Neuron (in vitro differentiated cells): ENCODE results near the gene CTNNA2.

Experiments
- H2AFZ ChIP-seq: one replicate; pipeline ENCODE4 v1.6.1; 2013; ENCODE audit warnings: low read depth, mild to moderate bottlenecking, inconsistent platforms, low read length, moderate library complexity
- H3K27me3 ChIP-seq: one replicate; pipeline ENCODE4 v1.6.1; 2013; ENCODE audit warnings: low read length; ENCODE audit not compliant: insufficient read depth
- H3K36me3 ChIP-seq: one replicate; pipeline ENCODE4 v1.6.1; 2013; ENCODE audit warnings: low read length; ENCODE audit not compliant: insufficient read depth
- H3K4me1 ChIP-seq: one replicate; pipeline ENCODE4 v1.6.1; 2013; ENCODE audit warnings: low read length; ENCODE audit not compliant: insufficient read depth
- H3K4me3 ChIP-seq: 2 replicates; pipeline ENCODE4 v1.5.1; 2013; ENCODE audit warnings: mild to moderate bottlenecking, low read length, moderate library complexity
- H3K9me3 ChIP-seq: one replicate; pipeline ENCODE4 v1.6.1; 2013; ENCODE audit warnings: low read length

The CTNNA2 gene

DNA sequence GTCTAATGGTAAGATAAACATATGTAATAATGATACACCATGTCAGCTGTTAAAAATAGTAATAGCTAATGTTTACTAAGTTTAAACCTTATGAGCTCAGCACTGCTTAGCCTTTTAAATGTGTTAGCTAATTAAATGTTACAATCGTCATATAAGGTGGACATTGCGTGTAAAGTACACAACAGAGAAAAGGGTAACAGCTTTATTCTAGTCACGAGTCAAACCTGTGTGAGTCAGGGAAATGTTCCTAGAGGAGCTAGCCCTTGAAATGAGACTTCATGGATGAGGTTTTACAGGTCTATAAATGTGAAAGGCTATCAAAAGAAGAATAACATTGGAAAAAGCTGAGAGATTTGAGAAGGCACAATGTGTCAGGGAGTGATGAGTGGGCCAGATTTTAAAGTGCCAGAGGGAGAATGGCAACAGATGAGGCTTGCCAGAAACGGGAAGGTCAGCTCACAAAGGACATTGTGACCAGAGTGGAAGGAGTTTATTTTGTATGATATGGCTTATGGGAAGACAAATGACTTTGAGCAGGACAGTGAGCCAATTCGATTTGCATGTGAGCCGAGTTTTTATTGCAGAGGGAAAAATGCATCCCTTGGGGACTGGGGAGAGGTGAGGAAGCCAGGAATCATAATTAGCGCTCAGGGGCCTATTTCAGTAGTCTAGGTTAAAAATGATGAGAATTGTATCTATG lies 276.3 kb downstream of the CTNNA2 start:
- H3K9me3 ChIP-seq, result no peaks in the 10 kb centered on the region
- no peak overlapping the region for H2AFZ ChIP-seq
- no peaks in the 10 kb centered on the region for H3K27me3 ChIP-seq
- no peaks in the 10 kb centered on the region for H3K4me1 ChIP-seq
- no peaks in the 10 kb centered on the region for H3K36me3 ChIP-seq
- H3K4me3 ChIP-seq, result no peak overlapping the region

DNA sequence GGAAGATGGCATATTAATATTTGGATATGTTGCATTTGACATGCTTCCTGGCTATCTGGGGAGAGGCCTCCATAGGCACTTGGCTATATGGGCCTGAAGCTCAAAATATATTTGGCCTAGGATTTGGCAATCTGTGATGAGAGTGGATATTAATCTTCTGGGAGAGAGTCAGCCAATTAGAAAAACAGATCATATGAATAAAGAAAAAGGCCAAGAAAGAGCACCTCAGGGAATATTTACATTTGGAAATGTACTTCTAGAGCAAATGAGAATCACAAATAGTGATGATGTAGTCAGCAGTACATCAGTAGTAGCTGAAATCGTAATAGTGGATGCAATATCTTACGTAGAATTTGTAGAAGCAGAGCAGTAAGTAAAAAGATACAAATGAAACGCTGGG lies 277.0 kb downstream of the CTNNA2 start:
- H3K36me3 ChIP-seq, result no peaks in the 10 kb centered on the region
- no peaks in the 10 kb centered on the region for H3K27me3 ChIP-seq
- H3K4me1 ChIP-seq, result no peaks in the 10 kb centered on the region
- no peak overlapping the region for H3K4me3 ChIP-seq
- no peaks in the 10 kb centered on the region for H3K9me3 ChIP-seq
- no peak overlapping the region for H2AFZ ChIP-seq

DNA sequence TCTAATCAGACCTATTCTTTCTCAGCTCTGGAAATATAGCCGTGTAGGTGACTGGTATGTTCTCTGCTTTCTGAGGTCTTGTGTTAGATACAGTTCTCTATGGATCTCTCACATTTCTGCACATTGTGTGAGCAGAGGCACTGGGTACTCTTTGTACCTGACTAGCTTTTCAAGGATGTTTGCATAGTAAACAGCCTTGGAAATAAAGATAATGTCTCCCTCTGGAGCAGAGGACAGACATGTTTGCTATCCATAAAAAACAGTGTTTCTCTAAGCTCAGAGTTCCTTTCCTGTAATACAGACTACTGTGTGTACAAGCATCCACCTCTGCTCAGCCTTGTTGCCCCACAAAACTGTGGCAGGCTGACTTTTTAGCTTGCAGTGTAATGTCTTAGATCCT lies 279.2 kb downstream of the CTNNA2 start:
- no peak overlapping the region for H2AFZ ChIP-seq
- no peaks in the 10 kb centered on the region for H3K9me3 ChIP-seq
- H3K4me1 ChIP-seq, result peaks cover 13% of the 10 kb centered on the region
- H3K27me3 ChIP-seq, result no peaks in the 10 kb centered on the region
- no peaks in the 10 kb centered on the region for H3K36me3 ChIP-seq
- H3K4me3 ChIP-seq, result no peak overlapping the region

DNA sequence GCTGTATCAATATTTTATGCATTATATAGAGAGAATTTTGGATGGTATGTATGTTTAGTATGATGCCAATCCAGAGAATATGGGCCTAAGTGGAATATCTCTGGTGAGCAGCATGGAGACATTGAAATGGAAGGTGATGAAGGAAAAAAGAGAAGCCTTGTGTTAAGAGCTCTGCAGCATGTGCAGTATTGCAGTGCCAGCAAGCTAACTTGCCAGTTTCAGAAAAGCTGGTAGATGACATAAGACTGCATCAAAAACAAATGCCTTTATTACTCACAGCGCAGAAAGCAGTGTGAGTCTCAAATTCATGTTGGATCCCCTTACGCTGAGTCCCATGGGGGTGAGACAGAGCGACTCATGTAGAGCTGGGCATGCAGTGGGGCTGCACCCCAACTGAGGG lies 280.2 kb downstream of the CTNNA2 start:
- no peak overlapping the region for H3K4me3 ChIP-seq
- no peaks in the 10 kb centered on the region for H3K27me3 ChIP-seq
- H2AFZ ChIP-seq, result no peak overlapping the region
- H3K9me3 ChIP-seq, result no peaks in the 10 kb centered on the region
- peaks cover 13% of the 10 kb centered on the region for H3K4me1 ChIP-seq
- H3K36me3 ChIP-seq, result no peaks in the 10 kb centered on the region

DNA sequence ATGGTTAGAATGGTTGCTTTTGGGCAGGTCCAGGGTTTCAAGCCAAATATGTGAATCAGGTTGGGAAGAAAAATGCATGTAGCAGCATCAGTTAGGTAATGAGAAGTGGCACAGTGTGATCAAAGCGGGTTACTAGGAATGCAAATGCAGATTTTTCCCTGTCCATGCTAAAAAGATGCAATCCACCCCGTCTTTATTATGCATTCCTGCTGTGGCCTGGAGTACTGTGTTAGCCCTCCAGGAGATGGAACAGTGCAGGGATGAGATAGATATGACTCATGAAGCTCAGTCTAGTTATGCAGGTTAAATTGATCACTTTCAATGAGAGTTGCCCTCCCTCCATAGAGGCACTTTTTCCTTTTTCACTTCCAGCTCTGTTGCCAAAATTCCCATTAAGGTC lies 283.8 kb downstream of the CTNNA2 start:
- H3K9me3 ChIP-seq, result no peaks in the 10 kb centered on the region
- H3K36me3 ChIP-seq, result no peaks in the 10 kb centered on the region
- H2AFZ ChIP-seq, result no peak overlapping the region
- peaks cover 28% of the 10 kb centered on the region for H3K4me1 ChIP-seq
- no peaks in the 10 kb centered on the region for H3K27me3 ChIP-seq
- no peak overlapping the region for H3K4me3 ChIP-seq

DNA sequence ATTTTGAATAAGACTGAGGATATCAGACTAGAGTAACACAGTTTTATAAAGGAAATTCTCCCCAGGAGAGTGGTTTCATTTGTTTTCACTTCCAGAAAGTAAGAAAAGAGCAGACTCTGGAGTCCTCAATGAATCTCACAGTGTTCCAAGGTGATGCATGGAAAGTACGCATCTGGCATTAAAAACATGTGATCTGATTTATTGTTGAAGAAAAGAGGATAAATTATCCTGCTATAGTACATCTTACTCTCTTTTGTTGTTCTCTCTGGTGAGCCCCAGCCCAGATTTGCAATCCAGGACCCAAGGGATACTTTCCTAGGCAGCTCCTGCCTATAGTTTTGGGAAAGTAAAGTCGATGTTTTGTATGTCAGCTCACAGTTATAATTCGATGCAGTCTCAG lies 285.9 kb downstream of the CTNNA2 start:
- H3K36me3 ChIP-seq, result no peaks in the 10 kb centered on the region
- H2AFZ ChIP-seq, result no peak overlapping the region
- H3K9me3 ChIP-seq, result no peaks in the 10 kb centered on the region
- H3K4me1 ChIP-seq, result peaks cover 28% of the 10 kb centered on the region
- H3K4me3 ChIP-seq, result no peak overlapping the region
- no peaks in the 10 kb centered on the region for H3K27me3 ChIP-seq

DNA sequence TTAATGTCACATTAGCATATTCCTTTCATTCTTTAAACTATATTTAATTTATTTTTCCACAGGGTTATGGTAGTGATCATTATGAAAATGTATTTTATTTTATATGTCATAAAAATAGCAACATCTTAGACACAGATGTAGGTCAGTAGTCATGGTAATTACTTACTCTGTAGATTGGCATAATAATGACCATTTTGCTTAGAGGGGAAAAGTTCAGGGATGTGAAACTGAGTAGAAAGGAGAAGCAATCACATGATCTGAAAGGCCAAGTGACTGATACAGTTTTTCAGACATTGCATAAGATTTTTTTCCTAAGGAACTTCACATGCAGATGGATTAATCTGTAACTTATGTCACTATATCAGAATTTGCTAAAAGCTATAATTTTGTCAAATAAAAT lies 286.9 kb downstream of the CTNNA2 start:
- Histone ChIP-seq H3K4me1 (peaks cover 28% of the 10 kb centered on the region), H3K9me3 (no peaks in the 10 kb centered on the region), H3K36me3 (no peaks in the 10 kb centered on the region), H3K4me3 (no peak overlapping the region), H2AFZ (no peak overlapping the region), H3K27me3 (no peaks in the 10 kb centered on the region)

DNA sequence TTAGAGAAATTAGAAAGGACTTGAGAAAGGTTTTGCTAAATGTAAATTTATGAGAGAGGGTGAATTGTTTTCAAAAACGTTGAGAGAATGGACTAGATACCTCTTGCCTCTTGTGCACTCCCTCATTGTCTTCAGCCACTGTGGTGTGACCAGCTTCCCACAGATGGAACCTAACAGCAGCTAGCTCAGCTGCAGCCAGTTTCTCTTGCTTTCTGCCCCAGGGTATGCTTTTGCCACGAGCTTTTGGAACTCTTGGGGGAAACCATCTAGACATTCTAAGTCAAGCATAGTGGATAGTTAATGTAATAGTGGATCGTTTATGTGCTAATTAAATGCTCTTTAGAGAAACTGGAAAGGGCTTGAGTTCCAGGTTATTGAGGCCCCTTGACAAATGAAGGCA lies 288.2 kb downstream of the CTNNA2 start:
- Histone ChIP-seq H3K36me3 (no peaks in the 10 kb centered on the region), H2AFZ (no peak overlapping the region), H3K9me3 (no peaks in the 10 kb centered on the region), H3K4me3 (no peak overlapping the region), H3K4me1 (peaks cover 21% of the 10 kb centered on the region), H3K27me3 (no peaks in the 10 kb centered on the region)

DNA sequence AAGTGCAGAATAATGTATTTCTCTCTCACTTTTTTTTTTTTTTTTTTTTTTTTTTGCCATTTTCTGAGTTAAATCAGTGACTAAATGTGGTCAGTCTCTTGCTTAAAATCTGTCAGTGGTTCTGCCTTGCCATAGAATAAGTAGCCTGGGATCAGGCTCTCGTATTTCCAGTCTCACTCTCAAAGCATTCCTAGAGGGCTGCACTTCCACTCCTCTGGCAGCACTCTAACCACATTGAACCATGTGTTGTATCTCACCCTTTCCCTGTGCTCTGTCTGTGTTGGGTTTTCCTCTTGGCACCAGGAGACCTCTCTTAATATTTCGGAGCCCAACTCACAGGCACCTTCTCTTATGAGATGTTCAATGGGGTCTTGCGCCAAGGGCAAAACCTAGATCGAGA lies 304.4 kb downstream of the CTNNA2 start:
- no peaks in the 10 kb centered on the region for H3K4me1 ChIP-seq
- no peaks in the 10 kb centered on the region for H3K9me3 ChIP-seq
- H3K36me3 ChIP-seq, result no peaks in the 10 kb centered on the region
- H3K27me3 ChIP-seq, result no peaks in the 10 kb centered on the region
- H2AFZ ChIP-seq, result no peak overlapping the region
- H3K4me3 ChIP-seq, result no peak overlapping the region

DNA sequence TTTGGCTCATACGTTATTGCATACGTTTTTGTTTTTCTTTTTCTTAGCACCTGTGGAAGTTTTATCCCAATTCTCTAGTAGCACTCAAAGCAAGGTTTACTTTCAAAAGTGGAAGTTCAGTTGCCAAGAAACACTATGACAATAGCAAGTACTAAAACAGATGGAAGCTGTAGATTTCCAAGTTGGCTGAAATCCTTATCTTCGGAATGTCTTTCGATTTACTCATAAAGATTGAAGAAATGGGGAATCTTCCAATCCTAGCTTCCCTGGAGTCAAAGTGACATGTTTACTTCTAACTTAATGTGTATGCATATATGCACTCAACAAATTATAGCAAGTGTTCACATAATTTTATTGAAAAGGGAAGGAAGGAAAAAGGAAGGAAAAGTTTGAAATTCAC lies 307.4 kb downstream of the CTNNA2 start:
- Histone ChIP-seq H3K9me3 (no peaks in the 10 kb centered on the region), H3K4me3 (no peak overlapping the region), H3K4me1 (no peaks in the 10 kb centered on the region), H3K36me3 (no peaks in the 10 kb centered on the region), H3K27me3 (no peaks in the 10 kb centered on the region), H2AFZ (no peak overlapping the region)

DNA sequence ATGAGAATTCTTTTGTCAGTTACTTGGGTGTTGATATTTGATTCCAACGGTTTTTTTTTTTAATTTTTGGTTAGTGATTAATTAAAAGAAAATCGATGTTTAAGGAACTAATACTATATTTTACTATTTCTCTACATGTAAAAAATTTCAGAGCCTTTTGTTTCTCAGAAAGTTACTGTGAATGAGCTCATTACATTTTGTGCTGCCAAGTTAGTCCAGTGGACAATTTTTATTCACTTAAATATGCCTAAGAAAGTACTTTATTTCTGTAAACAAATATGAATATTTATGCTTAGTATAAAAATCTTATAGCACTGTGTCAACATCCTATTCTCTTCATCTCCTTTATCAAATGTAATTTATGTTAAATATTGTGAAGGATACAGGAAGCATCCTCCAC lies 309.3 kb downstream of the CTNNA2 start:
- Histone ChIP-seq H3K27me3 (no peaks in the 10 kb centered on the region), H3K9me3 (no peaks in the 10 kb centered on the region), H3K4me3 (no peak overlapping the region), H3K4me1 (no peaks in the 10 kb centered on the region), H2AFZ (no peak overlapping the region), H3K36me3 (no peaks in the 10 kb centered on the region)

DNA sequence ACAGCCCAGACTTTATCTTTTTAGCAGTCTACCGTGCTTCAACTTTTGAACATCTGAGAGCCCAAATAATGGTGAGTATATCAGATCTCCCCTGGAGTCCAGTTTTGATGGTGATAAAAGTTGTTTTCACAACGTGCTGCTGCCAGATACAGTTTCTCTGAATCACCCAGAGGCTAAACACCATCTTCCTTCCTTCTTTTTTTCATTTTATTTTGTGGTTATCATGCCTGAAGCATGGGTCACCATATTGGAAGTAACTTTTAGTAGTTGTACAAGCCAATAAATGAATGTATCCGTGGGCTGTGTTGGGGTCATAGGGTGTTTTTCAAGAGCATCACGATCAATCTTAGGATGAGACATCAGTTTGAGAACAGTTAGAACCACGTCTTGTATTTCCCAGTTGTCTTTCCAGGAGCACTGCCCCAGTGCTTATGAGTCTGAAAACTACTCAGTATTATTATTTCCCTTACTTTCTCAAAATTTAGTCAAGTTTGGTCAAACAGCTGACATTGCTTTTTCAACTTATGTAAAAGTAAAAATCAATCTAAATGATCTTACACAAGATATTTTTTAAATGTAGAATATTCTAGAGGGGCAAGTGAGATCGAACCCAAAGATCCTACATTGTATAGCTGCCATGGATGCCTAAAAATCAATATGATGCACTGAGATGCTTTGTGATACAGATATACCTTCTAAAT lies 311.4 kb downstream of the CTNNA2 start:
- H3K27me3 ChIP-seq, result no peaks in the 10 kb centered on the region
- H2AFZ ChIP-seq, result no peak overlapping the region
- H3K36me3 ChIP-seq, result no peaks in the 10 kb centered on the region
- H3K4me1 ChIP-seq, result no peaks in the 10 kb centered on the region
- H3K4me3 ChIP-seq, result no peak overlapping the region
- H3K9me3 ChIP-seq, result no peaks in the 10 kb centered on the region

DNA sequence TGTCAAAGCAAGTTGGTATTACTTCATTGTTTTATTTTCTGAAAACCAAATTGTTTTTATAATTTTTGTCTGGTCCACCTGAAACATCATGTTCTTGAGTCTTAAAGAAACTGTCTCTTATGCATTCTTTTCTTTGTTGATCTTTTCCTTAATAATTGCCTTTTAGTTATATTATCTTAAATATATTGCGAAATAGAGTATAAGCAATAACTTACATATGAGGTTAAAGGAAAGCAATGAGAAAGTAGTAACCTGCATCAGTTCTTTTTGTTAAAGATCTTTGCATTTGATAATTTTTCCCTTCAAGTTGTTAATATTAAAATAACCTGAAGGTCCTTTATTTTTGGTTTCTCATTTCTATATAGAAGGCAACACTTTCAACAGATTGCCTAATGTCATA lies 315.0 kb downstream of the CTNNA2 start:
- Histone ChIP-seq H2AFZ (no peak overlapping the region), H3K4me3 (no peak overlapping the region), H3K4me1 (peaks cover 18% of the 10 kb centered on the region), H3K36me3 (no peaks in the 10 kb centered on the region), H3K9me3 (no peaks in the 10 kb centered on the region), H3K27me3 (no peaks in the 10 kb centered on the region)

DNA sequence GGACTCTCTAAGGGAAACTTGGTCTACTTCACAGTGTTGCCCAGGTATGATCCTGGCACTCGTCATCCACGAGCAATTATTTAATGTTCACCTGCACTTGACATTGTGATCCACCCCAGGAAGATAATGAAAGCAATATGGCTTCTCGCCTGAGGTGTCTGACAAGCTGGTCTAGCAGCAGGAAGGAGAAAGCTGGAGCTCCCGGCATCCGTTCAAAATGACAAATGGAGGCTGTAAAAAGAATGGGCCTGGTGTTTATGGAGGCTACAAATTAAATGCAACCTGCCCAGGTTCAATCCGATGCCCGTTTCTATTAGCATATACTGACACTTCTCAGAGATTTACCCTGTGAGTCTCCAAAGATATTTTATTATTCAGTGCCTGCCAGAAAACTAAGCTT lies 317.6 kb downstream of the CTNNA2 start:
- H3K9me3 ChIP-seq, result no peaks in the 10 kb centered on the region
- H3K36me3 ChIP-seq, result no peaks in the 10 kb centered on the region
- no peak overlapping the region for H3K4me3 ChIP-seq
- H3K27me3 ChIP-seq, result no peaks in the 10 kb centered on the region
- H3K4me1 ChIP-seq, result peaks cover 25% of the 10 kb centered on the region
- H2AFZ ChIP-seq, result no peak overlapping the region
